HG03196 (cell line): ENCODE measurements around the gene ZNF664.

Experiments used
- ATAC-seq: cut with Tn5 transposase; IDR thresholded peaks from one replicate; pipeline ENCODE4 v1.9.1; 2021; ENCODE audit not compliant: unreplicated experiment

Gene ZNF664

GRCh38 chr12:124059752-124060151 is 86.7 kb downstream of the ZNF664 start:
- no peak for ATAC-seq
